Fibroblast of the aortic adventitia (primary cell): Measurements from ENCODE around the gene MREG. TPM values are rescaled to one million over a fixed set of nuclear protein-coding genes. Genes with fewer than 3 reads are reported as not detected.

Source experiments
- DNase-seq: peaks from one replicate; pipeline ENCODE4 v3.0.0-alpha.2; 2010; ENCODE audit warnings: low read depth
- H3K4me3 ChIP-seq: 2 replicates; pipeline ENCODE4 v1.5.1; 2011; ENCODE audit warnings: low read depth, mild to moderate bottlenecking, control low read depth, low read length, moderate library complexity
- CTCF ChIP-seq: IDR thresholded peaks from 2 replicates; pipeline ENCODE4 v1.5.1; 2011; ENCODE audit warnings: mild to moderate bottlenecking, low read length, control low read depth, inconsistent platforms; ENCODE audit not compliant: insufficient read depth
- total RNA-seq: library from RNA; depleted of rRNA; stranded (reverse); fragments of >200 nt; gene quantifications from 2 replicates; pipeline ENCODE4 v1.2.3, GENCODE V29; 2012; ENCODE audit warnings: low replicate concordance

The MREG gene
- total RNA-seq, 1 donor: 2.8 TPM

GRCh38 chr2:216051350-216051749, 38.0 kb upstream of the MREG start:
- no peak for DNase-seq
- no peak overlapping the region for H3K4me3 ChIP-seq
- no peak for TF ChIP-seq CTCF

GRCh38 chr2:216049452-216049851, 36.1 kb upstream of the MREG start:
- H3K4me3 ChIP-seq: no peak overlapping the region
- no peak for DNase-seq
- TF ChIP-seq CTCF: no peak

GRCh38 chr2:216047397-216047796, 34.0 kb upstream of the MREG start:
- H3K4me3 ChIP-seq: no peak overlapping the region
- no peak for TF ChIP-seq CTCF
- DNase-seq: no peak

- H3K4me3 ChIP-seq: no peak overlapping the region
- DNase-seq: no peak
- TF ChIP-seq CTCF: no peak
Observed at GRCh38 chr2:216044883-216045486, 31.6 kb upstream of the MREG start.

GRCh38 chr2:216043949-216044348, 30.6 kb upstream of the MREG start:
- no peak overlapping the region for H3K4me3 ChIP-seq
- no peak for TF ChIP-seq CTCF
- no peak for DNase-seq

- no peak for DNase-seq
- TF ChIP-seq CTCF: no peak
Observed at GRCh38 chr2:216041438-216041837, 28.1 kb upstream of the MREG start.

GRCh38 chr2:216039918-216040317, 26.6 kb upstream of the MREG start:
- H3K4me3 ChIP-seq: no peak overlapping the region
- TF ChIP-seq CTCF: no peak
- DNase-seq: no peak

More at GRCh38 chr2:216041438-216041837, 28.1 kb upstream of the MREG start:
- H3K4me3 ChIP-seq: no peak overlapping the region
